ENCODE data around the gene CT47A1. TPM values are rescaled to one million over a fixed set of nuclear protein-coding genes. Genes with fewer than 3 reads are reported as not detected.

CT47A1 gene
- polyA plus RNA-seq, 3 donors = not detected

- Histone ChIP-seq H2AFZ (ENCODE audit: insufficient read depth, low read depth, low read length, poor library complexity, severe bottlenecking) (no peak overlapping the region), H3K27ac (ENCODE audit: low read depth in 1 of 2, low read length in 2 of 2) (no peak overlapping the region), H3K9ac (ENCODE audit: insufficient read depth, low read length, poor library complexity, severe bottlenecking) (no peak overlapping the region), H3K4me2 (replicated peaks; ENCODE audit: extremely low read depth, low read length, poor library complexity, severe bottlenecking) (no peak overlapping the region), H3K36me3 (replicated peaks in 1 of 2; ENCODE audit: control insufficient read depth in 1 of 2, insufficient read depth in 2 of 2, low read length in 2 of 2) (no peaks in the 10 kb centered on the region), H3K27me3 (ENCODE audit: control insufficient read depth in 2 of 2, insufficient read depth in 2 of 2, low read length in 2 of 2) (no peaks in the 10 kb centered on the region), H3K9me3 (replicated peaks in 1 of 2; ENCODE audit: control insufficient read depth in 1 of 2, insufficient read depth in 1 of 2, low read length in 2 of 2) (peaks cover 4 to 9% of the 10 kb centered on the region in 2 donors), H3K4me3 (replicated peaks in 1 of 3; ENCODE audit: low read depth in 2 of 3, low read length in 3 of 3) (no peak overlapping the region), H4K20me1 (ENCODE audit: insufficient read depth, low read length) (no peaks in the 10 kb centered on the region), H3K79me2 (ENCODE audit: insufficient read depth, low read length) (no peaks in the 10 kb centered on the region), H3K4me1 (ENCODE audit: control insufficient read depth in 1 of 2, insufficient read depth in 2 of 2, low read length in 2 of 2) (no peaks in the 10 kb centered on the region)
- no peak for DNase-seq
- Mint-ChIP-seq H3K4me1 (no peaks in the 10 kb centered on the region), H3K27me3 (ENCODE audit: low read depth in 3 of 3) (peaks cover 0 to 2% (median 0%) of the 10 kb centered on the region in 3 donors), H3K4me3 (no peak overlapping the region), H3K9me3 (peaks cover 0 to 6% (median 4%) of the 10 kb centered on the region in 7 donors), H3K27ac (no peak overlapping the region), H3K36me3 (no peaks in the 10 kb centered on the region)
- intact Hi-C loops (cut with micrococcal nuclease) = no loop called here
- TF ChIP-seq CTCF (IDR thresholded peaks at IDR 0.05) = no peak
- WGBS (ENCODE audit: insufficient coverage) = 100% methylated on average over 1 of the region's 7 CpGs
Observed at GRCh38 chrX:121011254-121011653, 25.7 kb upstream of the CT47A1 start.

- H3K4me2 ChIP-seq (replicated peaks; ENCODE audit: extremely low read depth, low read length, poor library complexity, severe bottlenecking) = no peak overlapping the region
- no peak overlapping the region for H3K4me3 ChIP-seq (replicated peaks in 1 of 3; ENCODE audit: low read depth in 2 of 3, low read length in 3 of 3)
- DNase-seq = no peak
- no peaks in the 10 kb centered on the region for H3K4me1 ChIP-seq (ENCODE audit: control insufficient read depth in 1 of 2, insufficient read depth in 2 of 2, low read length in 2 of 2)
- H3K79me2 ChIP-seq (ENCODE audit: insufficient read depth, low read length) = no peaks in the 10 kb centered on the region
- no peak overlapping the region for H3K27ac Mint-ChIP-seq
- H4K20me1 ChIP-seq (ENCODE audit: insufficient read depth, low read length) = no peaks in the 10 kb centered on the region
- no peak overlapping the region for H2AFZ ChIP-seq (ENCODE audit: insufficient read depth, low read depth, low read length, poor library complexity, severe bottlenecking)
- H3K9me3 Mint-ChIP-seq = peaks cover 0 to 9% (median 4%) of the 10 kb centered on the region in 7 donors
- no CpG with 5 or more reads among the region's 4 CpGs for WGBS (ENCODE audit: insufficient coverage)
- no peaks in the 10 kb centered on the region for H3K36me3 Mint-ChIP-seq
- peaks cover 4 to 9% of the 10 kb centered on the region in 2 donors for H3K9me3 ChIP-seq (replicated peaks in 1 of 2; ENCODE audit: control insufficient read depth in 1 of 2, insufficient read depth in 1 of 2, low read length in 2 of 2)
- no peak overlapping the region for H3K27ac ChIP-seq (ENCODE audit: low read depth in 1 of 2, low read length in 2 of 2)
- intact Hi-C loops (cut with micrococcal nuclease) = no loop called here
- H3K27me3 Mint-ChIP-seq (ENCODE audit: low read depth in 3 of 3) = peaks cover 0 to 2% (median 0%) of the 10 kb centered on the region in 3 donors
- H3K9ac ChIP-seq (ENCODE audit: insufficient read depth, low read length, poor library complexity, severe bottlenecking) = no peak overlapping the region
- H3K4me3 Mint-ChIP-seq = no peak overlapping the region
- no peaks in the 10 kb centered on the region for H3K27me3 ChIP-seq (ENCODE audit: control insufficient read depth in 2 of 2, insufficient read depth in 2 of 2, low read length in 2 of 2)
- no peak for TF ChIP-seq CTCF (IDR thresholded peaks at IDR 0.05)
- H3K4me1 Mint-ChIP-seq = no peaks in the 10 kb centered on the region
- no peaks in the 10 kb centered on the region for H3K36me3 ChIP-seq (replicated peaks in 1 of 2; ENCODE audit: control insufficient read depth in 1 of 2, insufficient read depth in 2 of 2, low read length in 2 of 2)
Observed at GRCh38 chrX:121010218-121010617, 24.7 kb upstream of the CT47A1 start.

All from CD14-positive monocyte (primary cell).